ENCODE measurements around the gene KCNIP2.
"Not testable (repeated sequence)": the region's sequence is repeated elsewhere in the genome, so short reads cannot be mapped to it uniquely, and the experiment has no call there.

KCNIP2 gene

DNA sequence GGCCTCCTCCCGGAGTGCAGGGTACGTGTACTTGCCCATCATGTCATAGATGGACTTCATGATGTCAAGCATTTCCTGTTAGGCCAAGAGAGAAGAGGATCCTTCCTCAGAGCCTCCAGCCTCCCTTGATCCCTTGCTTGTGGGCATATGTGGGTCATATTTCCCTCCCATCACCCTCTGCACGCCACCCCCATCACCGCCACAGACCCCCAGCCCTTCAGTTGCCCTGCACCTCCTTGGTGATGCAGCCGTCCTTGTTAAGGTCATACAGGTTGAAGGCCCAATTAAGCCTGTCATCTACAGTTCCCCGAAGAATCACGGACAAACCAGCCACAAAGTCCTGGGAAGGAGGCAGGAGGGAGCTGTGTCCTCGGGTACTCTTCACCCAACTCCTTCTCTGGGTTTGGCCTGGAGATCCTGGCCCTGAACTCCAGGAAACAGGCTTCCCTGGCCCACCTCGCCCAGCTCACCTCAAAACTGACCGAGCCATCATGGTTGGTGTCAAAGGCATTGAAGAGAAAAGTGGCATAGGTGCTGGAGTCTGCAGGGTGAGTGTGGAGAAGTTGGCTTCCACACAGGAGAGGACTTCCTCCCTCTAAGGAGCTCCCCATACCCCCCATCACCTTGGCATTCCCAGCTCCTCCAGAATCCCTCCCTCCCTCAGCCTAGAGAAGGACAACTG is 15.5 kb downstream of the KCNIP2 start:
- no peak for DNase-seq

DNA sequence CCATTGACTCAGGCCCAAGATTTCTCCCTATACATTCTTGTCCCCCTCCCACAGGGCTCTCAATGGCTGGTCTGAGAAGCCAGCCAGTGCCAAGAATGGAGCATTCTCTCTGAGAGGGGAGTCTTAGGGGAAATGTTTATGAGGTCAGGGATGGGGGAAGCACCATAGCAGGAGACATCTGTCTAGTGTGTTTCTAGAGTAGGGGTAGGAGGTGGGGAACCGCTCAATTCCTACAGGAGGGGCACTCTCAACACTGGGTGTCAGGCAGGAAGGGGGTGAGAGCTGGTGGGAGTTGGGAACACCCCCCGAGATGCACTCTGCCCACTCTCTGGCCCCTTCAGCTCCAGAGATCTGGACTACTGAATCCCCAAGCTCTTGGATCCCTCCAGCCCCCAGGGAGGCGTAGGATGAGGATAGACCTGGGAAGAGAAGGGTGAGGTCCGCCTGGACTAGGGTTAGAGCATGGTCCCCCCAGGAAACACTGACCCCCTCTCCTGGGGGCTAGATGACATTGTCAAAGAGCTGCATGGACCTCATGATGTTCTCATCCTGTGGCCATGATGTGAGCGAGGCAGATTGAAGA is 16.7 kb downstream of the KCNIP2 start:
- no peak for DNase-seq

DNA sequence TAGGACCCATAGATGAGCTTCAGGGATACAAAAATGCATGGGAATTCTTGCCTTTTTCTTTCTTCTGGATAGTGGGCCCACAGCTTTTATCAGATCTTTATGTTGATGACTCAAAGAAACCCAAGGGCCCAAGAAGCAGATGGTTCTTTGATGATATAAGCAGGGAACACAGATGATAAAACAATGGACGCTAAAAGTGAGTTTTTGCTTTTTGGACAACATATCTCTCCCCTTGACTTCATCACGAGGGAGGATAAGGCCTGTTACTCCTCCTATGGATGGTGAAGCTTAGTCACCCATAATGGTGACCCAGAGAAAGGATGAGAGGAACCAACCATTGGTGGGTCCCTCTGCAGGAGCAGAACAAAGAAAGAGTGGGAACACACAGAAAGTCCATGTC is 18.9 kb downstream of the KCNIP2 start:
- no peak for DNase-seq

DNA sequence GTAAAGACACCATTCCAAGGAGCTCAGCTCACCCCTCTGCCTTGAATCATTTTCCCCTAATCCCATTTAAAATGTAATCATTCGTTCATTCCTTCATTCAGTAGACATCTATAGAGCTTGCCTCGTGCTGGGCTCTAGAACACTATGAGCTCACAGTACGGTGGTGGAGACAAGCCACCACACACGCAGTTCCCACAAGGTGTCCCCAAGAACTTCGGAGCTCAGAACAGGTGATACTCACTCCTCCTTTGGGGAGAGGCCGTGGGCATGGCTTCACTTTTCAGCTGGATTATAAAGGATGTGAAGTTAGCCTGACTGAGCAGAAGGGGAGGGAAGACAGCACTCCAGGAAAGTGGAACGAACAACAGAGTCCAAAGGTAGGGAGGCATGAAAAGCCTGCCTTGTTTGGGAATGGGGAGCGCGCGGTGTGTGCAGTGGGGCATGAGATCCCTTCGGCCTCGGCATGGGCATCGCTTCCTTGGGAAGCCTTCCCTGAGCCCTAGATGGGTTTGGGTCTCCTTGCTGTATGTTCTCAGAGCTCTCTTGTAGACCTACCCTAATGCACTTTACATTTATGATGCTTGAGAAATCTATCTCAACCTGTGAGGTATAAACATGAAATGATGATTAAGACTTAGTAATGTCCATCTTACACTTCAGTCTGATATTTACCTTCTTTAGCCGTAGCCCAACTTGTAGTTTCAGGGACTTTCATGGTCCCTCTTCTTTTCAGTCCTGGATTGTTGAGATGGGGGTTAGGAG is 24.5 kb downstream of the KCNIP2 start:
- DNase-seq: peak in 1 of 2 donors; percentile 37

DNA sequence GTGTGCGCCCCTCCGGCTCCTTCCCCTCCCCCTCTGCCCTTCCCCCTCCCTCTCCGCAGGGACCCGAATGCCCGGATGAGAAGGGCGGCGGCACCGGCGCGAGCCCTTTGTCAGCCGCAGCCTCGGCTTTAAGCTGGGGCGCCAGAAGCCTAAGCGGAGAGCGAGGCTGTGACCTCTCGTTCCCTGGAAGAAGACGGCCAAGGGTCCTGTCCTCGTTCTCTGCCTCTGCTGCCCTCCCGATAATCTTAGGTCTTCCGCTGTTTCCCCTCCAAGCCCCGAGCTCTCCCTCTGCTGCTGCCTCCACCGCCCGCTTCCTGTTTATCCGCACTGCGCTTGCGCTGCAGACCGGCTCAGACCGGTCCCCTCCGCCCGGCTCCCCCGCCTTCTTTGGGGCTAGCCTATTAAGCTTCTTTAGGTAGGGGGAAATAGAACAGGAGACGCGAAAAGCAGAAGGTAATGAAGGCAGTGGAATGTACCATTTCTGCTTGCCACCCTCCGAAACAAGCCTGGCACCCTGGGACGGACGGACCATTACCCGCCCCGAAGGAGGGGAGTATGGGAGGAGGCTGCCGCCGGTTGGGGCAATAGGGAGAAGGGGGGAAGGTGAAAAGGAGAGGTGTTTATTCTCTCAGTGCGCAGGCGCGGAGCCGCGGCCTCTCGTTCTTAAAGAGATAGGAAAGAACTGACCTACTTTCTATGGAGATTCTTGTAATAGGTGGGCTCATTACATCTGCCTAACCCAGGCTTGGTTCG is 25.3 kb downstream of the KCNIP2 start, which contains the start of gene OGA:
TSS of gene OGA (minus strand) at position 326 of the 753 bp plus-strand sequence. CDS start 422 bp downstream, outside the sequence.
- DNase-seq: peak; percentile 96 to 98

DNA sequence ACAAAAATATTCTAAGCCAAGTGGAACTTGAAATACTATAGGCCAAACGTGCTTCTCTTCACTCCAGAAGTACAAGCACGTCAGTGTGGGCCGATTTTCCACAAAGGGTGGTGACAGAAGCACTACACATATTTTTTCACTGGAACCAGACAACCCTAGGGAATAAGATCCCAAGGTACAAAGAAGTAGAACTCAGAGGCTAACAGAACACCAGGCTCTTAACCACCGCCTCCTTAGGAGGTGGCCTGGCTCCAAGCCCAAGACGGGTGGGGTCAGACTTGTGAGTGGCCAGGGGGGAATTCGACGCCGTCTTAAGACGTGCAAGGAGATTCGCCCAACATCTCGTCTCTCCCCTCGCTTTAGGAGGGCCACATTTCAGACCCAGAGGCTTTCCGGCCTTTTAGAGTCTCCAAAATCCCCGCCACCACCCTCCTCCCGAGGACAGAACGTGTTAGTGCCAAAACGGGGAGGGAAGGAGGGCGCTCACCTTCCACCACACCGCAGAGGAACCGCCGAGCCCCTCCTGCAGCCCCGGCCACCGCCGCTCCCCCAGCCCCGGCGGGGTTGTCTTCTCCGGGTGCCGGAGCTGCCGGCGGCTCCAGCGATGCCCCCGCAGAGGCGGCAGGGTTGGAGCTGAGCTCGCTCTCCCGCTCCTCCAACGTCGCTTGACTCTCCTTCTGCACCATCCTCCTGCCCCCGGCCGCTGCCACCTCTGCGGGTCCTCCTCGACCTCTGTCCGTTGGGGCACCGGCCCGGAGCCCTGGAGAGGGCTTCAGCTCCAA is 26.1 kb downstream of the KCNIP2 start:
- DNase-seq: peak; percentile 42 to 47

DNA sequence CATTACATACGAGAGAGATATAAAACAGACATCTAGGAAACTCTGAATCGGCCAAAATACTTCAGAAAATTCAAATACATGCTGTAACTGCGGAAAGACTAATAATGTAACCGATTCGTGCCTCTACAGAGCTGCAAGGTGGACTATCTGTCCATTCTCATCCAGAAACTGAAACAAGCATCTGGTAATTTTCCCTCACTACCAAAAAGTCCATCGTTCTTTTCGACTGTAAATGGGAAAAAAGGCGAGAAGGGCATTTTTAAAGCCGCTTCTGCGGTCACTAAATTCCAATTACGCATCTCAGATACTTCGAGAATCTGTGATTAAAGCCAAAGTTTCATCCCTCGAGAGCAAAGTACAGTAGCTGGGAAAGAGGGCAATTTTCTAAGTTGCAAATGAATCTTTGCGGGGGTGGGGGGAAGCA is 26.7 kb downstream of the KCNIP2 start:
- no peak for DNase-seq

DNA sequence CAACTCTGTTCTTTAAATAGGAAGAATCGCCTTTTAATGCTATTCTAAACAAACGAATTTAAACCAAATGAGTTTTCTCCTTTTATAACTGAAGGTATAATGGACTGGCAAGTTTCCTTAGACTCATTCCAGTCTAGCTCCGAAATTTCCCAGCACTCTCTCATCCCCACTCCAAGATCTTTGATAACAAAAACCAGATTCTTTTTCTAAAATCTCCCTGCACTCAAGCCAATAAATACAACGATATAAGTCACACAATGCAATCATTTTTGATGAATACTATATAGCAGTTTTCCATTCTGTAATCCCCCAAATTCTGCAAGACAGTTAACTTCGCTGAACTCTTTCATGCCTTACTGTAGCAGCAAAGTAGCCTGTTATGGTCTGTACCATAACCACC is 27.2 kb downstream of the KCNIP2 start:
- no peak for DNase-seq

DNA sequence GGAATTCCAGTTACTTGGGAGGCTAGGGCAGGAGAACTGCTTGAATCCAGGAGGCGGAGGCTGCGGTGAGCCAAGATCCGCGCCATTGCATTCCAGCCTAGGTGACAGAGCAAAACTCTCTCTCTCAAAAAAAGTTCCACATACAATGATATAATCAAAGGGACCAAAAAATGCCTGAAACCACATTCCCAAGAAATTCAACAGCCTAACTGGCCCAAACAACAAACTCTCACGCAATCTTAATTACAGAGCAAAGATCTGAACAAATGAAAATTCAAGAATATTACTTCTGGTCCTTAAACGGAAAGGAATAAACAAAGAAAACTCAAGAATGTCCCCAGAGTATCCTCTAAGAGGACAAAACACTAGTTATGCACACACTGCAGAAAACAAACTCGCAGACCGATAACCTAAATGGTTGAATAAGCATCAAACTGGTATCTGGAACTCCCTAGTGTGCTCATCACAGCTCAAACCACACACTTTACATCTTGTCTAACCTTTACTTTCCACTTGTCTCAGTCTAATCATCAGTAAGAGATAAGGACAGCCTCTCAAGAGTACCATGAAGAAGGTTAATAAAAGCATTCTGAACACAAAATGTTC is 29.0 kb downstream of the KCNIP2 start:
- DNase-seq: no peak

DNA sequence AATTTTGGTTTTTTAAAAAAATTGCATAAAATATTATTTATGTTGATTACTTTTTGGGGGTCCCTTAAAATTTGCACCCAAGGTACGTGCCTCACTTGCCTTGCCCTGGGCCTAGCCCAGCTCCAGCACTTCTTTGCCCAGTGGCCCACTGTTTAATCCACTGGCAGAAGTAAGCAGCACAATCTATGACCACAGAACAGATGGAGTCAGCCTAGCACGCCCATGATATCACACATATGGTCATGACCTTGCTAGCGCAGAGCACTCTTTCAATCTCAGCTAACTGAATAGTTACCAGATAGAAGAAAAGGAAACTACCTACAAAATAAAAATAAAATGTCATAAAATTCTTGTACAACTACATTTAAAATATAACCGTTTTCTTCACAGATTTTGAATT is 31.0 kb downstream of the KCNIP2 start:
- no peak for DNase-seq

DNA sequence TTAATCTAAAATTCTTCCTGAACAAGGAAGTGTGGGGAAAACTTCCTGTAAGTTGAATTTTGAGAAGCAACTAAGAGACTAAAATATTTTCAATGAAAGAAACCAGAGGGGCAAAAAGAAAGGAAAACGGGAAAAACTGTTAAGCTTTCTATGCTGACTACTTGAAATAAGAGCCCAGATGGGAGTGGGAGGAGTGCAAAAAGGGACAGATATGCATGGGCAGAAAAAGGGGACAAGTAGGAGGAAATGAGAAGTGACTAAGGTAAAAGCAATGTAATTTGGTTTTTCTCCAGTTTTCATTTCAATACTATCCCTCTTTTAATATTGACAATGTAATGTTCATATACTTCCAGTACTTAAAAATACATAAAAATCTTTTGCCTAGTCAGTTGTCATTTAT is 36.4 kb downstream of the KCNIP2 start:
- DNase-seq: no peak

DNA sequence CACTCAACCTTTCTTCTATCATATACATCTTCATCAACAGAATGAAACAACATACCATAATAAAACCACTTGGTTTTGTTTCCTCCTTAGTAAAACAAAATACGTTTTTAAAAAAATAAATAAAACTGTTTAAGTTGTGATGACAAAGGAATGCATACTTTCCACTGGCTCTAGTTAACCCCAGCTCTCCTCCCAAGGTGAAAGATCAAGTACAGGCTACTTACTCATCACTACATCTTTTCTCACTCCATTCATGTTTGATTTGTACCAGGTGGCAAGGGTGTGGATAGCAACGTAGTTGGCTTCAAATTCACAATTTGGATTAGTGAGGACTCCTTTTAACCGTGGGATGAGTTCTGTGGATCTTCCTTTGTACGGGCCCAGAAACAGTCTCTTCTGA is 40.1 kb downstream of the KCNIP2 start:
- no peak for DNase-seq

DNA sequence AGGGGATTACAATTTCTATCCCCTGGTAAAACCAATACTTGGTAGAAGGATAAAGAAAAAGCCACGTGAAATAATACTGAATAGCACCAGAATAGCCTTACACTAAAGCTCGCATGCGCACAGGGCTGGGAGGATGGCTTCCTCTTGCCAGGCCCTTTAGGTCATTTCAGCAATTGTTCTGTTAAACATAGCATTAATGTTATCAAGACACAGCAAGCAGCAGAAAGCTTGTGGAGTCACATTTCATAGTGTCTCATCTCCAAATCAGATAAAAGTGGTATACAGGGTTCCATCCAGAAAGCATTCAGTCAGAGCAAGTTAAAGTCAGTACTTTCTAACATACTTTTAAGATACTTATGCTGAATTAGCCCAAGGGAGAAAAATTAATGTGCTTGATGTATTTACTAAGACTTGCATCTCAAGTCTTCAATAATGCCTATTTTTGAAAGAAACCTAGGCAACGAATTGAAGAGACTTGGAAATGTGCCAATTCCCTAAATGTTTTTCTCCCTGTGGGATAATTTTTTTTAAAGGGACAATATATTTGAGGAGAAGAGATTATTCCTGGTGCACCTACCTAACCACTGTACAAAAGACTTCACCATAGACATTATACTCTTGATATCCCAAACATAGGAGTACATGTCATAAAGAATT is 46.1 kb downstream of the KCNIP2 start:
- DNase-seq: no peak

DNA sequence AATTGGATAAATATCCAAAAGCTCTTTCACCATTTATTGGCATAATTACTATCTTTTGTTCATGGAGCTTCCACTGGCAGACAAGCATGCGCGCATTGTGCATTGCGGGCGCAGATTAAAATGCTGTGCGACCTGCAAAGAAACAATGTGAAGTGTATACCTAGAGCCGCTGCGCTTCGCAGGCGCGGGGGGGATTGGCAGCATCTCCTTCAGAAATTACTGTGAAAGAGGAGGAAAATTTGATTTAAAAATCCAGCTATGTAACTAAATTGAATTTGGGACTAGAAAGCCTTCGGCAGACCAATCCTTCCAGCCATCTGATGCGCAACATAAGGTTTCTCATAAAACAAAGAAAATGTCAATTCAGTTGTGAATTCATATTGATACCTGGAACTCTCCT is 50.1 kb downstream of the KCNIP2 start:
- DNase-seq: no peak

DNA sequence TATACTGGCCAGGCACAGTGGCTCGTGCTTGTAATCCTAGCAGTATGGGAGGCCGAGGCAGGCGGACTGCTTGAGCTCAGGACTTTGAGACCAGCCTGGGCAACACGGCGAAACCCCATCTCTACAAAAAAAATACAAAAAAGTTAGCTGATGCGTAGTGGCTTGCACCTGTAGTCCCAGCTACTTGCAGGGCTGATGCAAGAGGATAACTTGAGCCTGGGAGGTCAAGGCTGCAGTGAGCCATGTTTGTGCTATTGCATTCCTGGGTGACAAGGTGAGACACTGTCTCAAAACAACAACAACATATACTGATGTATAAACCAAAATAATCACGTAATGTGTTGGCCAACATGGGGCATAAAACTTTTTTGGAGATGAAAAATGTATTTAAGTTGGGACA is 53.9 kb downstream of the KCNIP2 start:
- DNase-seq: no peak

DNA sequence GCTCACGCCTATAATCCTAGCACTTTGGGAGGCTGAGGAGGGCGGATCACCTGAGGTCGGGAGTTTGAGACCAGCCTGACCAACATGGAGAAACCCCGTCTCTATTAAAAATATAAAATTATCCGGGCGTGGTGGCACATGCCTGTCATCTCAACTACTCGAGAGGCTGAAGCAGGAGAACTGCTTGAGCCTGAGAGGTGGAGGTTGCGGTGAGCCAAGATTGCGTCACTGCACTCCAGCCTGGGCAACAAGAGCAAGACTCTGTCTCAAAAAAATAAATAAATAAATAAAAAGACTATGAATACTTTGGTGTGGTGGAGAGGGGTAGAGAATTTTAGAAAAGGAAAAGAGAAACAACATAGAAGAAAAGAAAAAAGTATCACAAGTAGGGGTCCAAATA is 54.4 kb downstream of the KCNIP2 start:
- DNase-seq: not testable (repeated sequence)

DNA sequence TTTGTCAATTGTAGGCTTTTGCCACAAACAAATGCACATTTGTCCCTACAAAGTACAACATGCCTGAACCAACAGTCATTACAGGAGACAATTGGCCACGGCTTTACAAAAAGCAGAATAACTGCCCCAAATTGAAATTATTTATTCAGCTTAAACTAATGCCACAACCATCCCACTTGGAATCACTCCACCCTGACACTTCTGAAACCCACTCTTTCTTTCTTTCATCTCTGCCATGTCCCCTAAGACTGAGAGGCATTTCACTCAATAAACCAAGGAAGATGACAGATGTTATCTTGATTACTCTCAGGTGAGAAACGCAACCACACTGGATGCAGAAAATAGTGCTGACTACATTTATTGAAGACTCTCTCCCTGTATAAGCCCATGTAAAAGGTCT is 57.8 kb downstream of the KCNIP2 start:
- no peak for DNase-seq

DNA sequence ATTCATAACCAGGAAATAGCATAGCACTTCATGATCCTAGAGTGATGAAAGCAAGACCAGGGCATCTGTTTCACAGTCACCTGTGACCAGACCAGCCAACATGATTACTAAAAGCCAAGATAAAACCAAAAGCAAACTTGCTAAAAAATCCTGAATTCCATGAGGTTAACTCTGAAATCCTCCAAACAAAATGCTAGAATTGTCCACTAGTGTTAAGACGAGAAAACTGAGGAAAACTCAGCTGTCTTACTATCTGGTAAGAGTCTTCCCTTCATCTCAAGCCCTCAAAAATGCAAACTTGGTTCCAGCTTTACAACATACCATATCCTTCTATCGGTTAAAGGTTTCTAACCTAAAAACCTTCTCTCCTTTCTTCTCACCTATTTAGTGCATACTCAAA is 59.0 kb downstream of the KCNIP2 start:
- DNase-seq: no peak

DNA sequence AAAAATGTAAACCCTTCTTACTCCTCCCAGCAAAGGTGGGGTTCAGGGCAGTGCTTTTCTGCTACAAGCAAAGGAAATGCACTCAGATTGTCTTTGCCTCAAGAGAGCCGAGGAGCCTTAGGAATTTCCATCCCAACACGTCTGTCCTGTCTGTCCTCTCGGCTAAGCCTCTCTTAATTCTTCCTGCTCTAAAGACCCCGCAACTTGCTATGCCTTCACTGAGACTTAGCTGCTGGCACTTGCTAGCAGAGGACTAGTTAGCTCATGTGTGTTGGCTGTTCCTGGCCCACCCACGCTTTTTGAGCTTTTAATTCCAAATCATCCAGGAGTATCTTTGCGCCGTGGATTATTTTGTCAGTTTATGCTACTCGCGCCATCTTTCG is 59.9 kb downstream of the KCNIP2 start:
- no peak for DNase-seq

DNA sequence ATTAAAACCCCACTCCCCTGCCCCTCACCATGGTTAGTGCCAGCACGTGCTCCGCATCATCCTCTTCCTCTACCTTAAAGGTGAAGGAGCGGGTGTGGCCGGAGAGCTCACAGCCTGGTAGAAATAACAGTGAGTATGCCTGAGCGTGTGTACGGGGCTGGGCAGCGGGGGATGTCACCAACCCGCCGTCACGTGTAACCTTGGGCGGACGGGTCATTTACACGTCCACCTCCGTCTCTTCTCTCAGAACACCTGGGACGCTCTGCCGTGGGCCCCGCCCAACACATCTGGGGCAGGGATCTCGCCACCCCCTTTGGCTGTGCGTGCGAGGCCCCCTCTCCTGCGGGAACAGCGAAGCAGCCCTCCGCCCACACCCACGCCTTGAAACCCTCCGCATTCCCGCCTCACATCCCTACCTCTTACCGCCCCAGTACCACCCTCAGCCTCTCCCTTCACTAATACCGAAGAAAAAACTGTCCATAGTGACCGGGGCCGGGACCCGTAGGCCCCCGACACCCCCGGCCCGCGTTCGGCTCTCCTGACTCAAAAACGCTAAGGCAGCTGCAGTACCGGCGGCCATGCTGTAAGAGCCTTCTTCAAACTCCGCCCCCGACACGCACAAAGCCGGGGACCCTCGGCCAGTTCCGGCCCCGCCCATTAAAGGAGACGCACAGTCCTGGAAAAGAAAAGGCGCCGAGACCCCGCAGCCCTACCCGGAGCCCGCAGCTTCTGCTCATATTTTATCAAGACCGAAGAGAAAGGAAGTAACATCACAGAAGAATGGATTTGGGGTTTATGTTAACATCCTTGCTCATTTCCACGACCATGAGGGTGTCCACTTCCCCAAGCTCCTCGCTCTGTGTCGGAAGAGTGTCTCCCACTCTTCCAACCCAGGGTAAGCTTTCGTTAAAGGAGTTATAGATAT is 60.5 kb downstream of the KCNIP2 start, which contains the start of gene NPM3:
TSS of gene NPM3 (minus strand) at position 636 of the 925 bp plus-strand sequence. CDS start at position 580, 56 bp downstream.
- DNase-seq: peak; percentile 91

Data from stimulated activated CD4-positive, alpha-beta T cell treated with anti-CD3 and anti-CD28 coated beads, Interleukin-2, amount 100 ng/mL, for 24 hours (primary cell).